Lung (tissue), 12 donors: ENCODE measurements around the gene DZIP1L. TPM values are rescaled to one million over a fixed set of nuclear protein-coding genes. Genes with fewer than 3 reads are reported as not detected.

Source experiments
- ATAC-seq: fragments of 200-7000 bp; cut with Tn5 transposase; one replicate; pipeline ENCODE4 v1.9.1; 2020; ENCODE audit warnings: moderate number of reproducible peaks; ENCODE audit not compliant: insufficient read depth, low FRiP score
- DNase-seq, 3 donors: peaks; one replicate each; pipeline ENCODE4 v3.0.0-alpha.2; 2013 to 2017
- H3K27ac ChIP-seq, 2 donors: one replicate each; pipeline ENCODE4 v1.5.1; 2013; ENCODE audit warnings: mild to moderate bottlenecking in 2 of 2, moderate library complexity in 2 of 2, control low read depth in 1 of 2, inconsistent platforms in 1 of 2, low read depth in 1 of 2, low read length in 1 of 2
- H3K27me3 ChIP-seq, 3 donors: one replicate each; pipeline ENCODE4 v1.5.1; 2013; ENCODE audit warnings: low read length in 2 of 3; ENCODE audit not compliant: control insufficient read depth in 3 of 3, insufficient read depth in 3 of 3
- H3K36me3 ChIP-seq, 4 donors: one replicate each; pipeline ENCODE4 v1.5.1; 2013; ENCODE audit warnings: low read length in 4 of 4, mild to moderate bottlenecking in 1 of 4, moderate library complexity in 1 of 4; ENCODE audit not compliant: control insufficient read depth in 4 of 4, insufficient read depth in 4 of 4
- H3K4me1 ChIP-seq, 5 donors: one replicate each; pipeline ENCODE4 v1.5.1; 2013; ENCODE audit warnings: low read length in 5 of 5, mild to moderate bottlenecking in 2 of 5, moderate library complexity in 1 of 5; ENCODE audit not compliant: control insufficient read depth in 5 of 5, insufficient read depth in 5 of 5
- H3K4me3 ChIP-seq: one replicate; pipeline ENCODE4 v1.5.1; 2013; ENCODE audit warnings: mild to moderate bottlenecking, control low read depth, moderate library complexity
- H3K9ac ChIP-seq, 2 donors: one replicate each; pipeline ENCODE4 v1.5.1; 2013; ENCODE audit warnings: low read length in 2 of 2, control low read depth in 1 of 2; ENCODE audit not compliant: insufficient read depth in 1 of 2
- H3K9me3 ChIP-seq, 4 donors: one replicate each; pipeline ENCODE4 v1.5.1; 2013; ENCODE audit warnings: low read length in 3 of 4, mild to moderate bottlenecking in 1 of 4, moderate library complexity in 1 of 4; ENCODE audit not compliant: control insufficient read depth in 4 of 4, insufficient read depth in 3 of 4
- whole genome bisulfite sequencing, 2 donors: extraction: QIAGEN DNeasy Blood & Tissue Kit; methylation state at CpG; one replicate each; pipeline ENCODE4 v1.1.7; 2013; 5-methylcytosine and 5-hydroxymethylcytosine counted together
- polyA plus RNA-seq, 2 donors: library from polyadenylated mRNA; stranded (reverse); fragments of 200-250 nt; gene quantifications; one replicate each; pipeline ENCODE4 v1.2.1, GENCODE V29; 2013
- total RNA-seq, 2 donors: library from RNA; depleted of rRNA in 1 of 2; stranded (reverse); fragments of >200 nt in 1 of 2; gene quantifications; one replicate each; pipeline ENCODE4 v1.2.1, GENCODE V29; 2014 to 2021
- TF ChIP-seq, protein P1 (sequence below): IDR thresholded peaks from 2 replicates; pipeline ENCODE4 v1.5.1; 2012; ENCODE audit warnings: mild to moderate bottlenecking; ENCODE audit errors: control extremely low read depth, extremely low read depth
- donor health status: control.
- donor health status: control.
- donor health status: Bipolar disorder and iron deficiency.
- donor health status: healthy.
- donor health status: DM: yes; HTN: yes; CAD: no.

The DZIP1L gene
- total and polyA plus RNA-seq, 4 donors, result 4.1 to 40.0 (median 17.1) TPM

DNA sequence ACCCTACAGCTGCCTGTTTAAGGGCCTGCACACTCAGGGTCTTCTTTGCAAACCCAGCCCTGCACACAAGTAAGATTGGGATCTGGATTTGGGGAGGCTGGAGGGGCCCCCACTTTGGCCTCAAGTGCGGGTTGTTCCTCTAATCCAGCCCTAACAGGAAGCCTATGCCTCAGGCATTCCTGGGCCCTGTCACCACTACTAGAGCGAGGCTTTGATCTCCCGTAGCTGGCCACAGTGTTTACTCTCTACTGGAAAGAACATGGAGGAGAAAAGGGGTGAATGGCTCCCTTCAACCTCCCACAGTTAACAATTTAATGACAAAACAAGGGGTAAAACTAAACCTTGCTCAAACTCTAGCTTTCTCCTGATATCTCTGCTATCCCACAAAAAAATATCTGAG, 48.4 kb downstream of the DZIP1L start:
- Histone ChIP-seq H3K9me3 (peaks cover 0 to 1% (median 0%) of the 10 kb centered on the region in 4 donors), H3K4me3 (no peak overlapping the region), H3K9ac (no peak overlapping the region), H3K4me1 (no peaks in the 10 kb centered on the region), H3K27ac (no peak overlapping the region), H3K36me3 (peaks cover 0 to 29% (median 18%) of the 10 kb centered on the region in 4 donors), H3K27me3 (no peaks in the 10 kb centered on the region)
- ATAC-seq (no peak), DNase-seq (peak; percentile 24 to 37 (median 37))
- WGBS, 2 donors, result 35 to 84% methylated on average over 3 of the region's 3 CpGs
- TF ChIP-seq, protein P1, sequence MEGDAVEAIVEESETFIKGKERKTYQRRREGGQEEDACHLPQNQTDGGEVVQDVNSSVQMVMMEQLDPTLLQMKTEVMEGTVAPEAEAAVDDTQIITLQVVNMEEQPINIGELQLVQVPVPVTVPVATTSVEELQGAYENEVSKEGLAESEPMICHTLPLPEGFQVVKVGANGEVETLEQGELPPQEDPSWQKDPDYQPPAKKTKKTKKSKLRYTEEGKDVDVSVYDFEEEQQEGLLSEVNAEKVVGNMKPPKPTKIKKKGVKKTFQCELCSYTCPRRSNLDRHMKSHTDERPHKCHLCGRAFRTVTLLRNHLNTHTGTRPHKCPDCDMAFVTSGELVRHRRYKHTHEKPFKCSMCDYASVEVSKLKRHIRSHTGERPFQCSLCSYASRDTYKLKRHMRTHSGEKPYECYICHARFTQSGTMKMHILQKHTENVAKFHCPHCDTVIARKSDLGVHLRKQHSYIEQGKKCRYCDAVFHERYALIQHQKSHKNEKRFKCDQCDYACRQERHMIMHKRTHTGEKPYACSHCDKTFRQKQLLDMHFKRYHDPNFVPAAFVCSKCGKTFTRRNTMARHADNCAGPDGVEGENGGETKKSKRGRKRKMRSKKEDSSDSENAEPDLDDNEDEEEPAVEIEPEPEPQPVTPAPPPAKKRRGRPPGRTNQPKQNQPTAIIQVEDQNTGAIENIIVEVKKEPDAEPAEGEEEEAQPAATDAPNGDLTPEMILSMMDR, result no peak

DNA sequence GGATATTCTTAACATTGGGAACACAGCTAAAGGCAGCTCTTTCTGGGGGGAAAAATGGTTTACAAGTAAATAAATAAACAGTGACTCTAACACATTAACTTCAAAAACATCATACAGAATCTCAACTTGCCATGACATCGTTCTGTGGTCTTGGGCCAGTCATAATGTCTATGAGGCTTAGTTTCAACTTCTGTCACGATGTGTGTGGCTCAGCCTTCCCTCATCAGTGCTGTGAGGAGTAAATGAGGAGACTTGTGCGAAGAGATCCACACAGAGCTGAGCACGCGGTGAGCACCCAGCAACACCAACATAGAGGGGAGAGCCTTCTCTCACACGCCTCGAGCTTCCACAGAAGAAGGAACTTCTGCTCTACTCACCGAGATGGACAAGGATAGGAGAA, 49.0 kb downstream of the DZIP1L start:
- Histone ChIP-seq H3K9ac (no peak overlapping the region), H3K27me3 (no peaks in the 10 kb centered on the region), H3K27ac (no peak overlapping the region), H3K4me1 (no peaks in the 10 kb centered on the region), H3K9me3 (peaks cover 0 to 1% (median 0%) of the 10 kb centered on the region in 4 donors), H3K36me3 (peaks cover 0 to 28% (median 19%) of the 10 kb centered on the region in 4 donors), H3K4me3 (no peak overlapping the region)
- WGBS, 2 donors, result 69 to 83% methylated on average over 8 of the region's 8 CpGs
- TF ChIP-seq, protein P1, result no peak
- DNase-seq (no peak), ATAC-seq (no peak)

DNA sequence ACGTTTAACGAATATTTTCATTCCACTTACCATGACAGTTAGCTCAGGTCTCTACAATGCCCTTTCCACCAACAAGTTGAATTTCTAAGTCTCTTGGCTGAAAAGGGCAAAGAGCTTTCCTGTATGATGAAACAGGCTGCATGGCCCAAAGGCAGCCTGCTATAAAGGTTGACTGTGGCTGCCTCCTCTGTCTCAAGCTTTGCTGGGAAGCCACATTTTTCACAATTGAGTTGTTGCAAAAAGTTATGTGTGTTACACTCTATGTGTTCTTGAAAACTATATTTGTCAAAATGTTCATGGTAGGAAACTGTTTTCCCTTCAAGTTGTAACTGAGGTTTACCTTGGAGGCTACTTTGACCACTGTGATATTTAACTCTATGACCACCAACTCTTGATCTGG, 49.5 kb downstream of the DZIP1L start:
- Histone ChIP-seq H3K4me3 (no peak overlapping the region), H3K4me1 (no peaks in the 10 kb centered on the region), H3K9ac (no peak overlapping the region), H3K36me3 (peaks cover 0 to 29% (median 16%) of the 10 kb centered on the region in 4 donors), H3K27me3 (no peaks in the 10 kb centered on the region), H3K27ac (no peak overlapping the region), H3K9me3 (no peaks in the 10 kb centered on the region)
- DNase-seq, result no peak
- TF ChIP-seq, protein P1, result no peak
- ATAC-seq, result no peak
- 78 to 96% methylated on average over 2 of the region's 2 CpGs for WGBS, 2 donors

DNA sequence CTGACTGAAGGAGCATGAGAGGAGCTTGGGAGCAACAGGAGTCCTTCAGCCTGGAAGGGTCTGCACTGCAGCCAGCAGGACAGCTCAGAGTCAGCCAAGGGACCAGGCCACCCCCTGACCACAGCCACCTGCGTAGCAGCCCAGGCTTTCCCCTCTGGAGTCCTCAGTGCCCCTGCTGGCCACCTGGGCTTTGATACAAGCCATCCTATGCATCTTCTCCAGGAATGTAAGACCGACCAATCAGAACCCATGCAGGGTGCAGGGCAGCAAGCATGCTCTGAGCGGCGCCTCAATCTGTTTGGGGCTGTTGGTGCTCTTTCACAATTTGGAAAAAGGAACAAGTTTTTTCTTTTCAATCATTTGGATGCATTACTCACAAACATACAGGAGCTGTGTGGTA, 52.0 kb downstream of the DZIP1L start:
- Histone ChIP-seq H3K4me1 (no peaks in the 10 kb centered on the region), H3K27ac (no peak overlapping the region), H3K9me3 (no peaks in the 10 kb centered on the region), H3K27me3 (no peaks in the 10 kb centered on the region), H3K4me3 (no peak overlapping the region), H3K36me3 (peaks cover 0 to 24% (median 12%) of the 10 kb centered on the region in 4 donors), H3K9ac (no peak overlapping the region)
- WGBS, 2 donors, result 64 to 68% methylated on average over 4 of the region's 4 CpGs
- DNase-seq (no peak), ATAC-seq (no peak)
- TF ChIP-seq, protein P1, result no peak
